SK-N-SH (cell line): ENCODE data around the gene MLXIPL. TPM values are rescaled to one million over a fixed set of nuclear protein-coding genes. Genes with fewer than 3 reads are reported as not detected.

Experiments
- CTCF ChIA-PET: fragments of 300-600, 350-600 bp; formaldehyde crosslinking; extraction: SDS; loops from one replicate; lab custom pipeline; 2021; lab: Yijun Ruan, JAX
- POLR2A ChIA-PET: fragments of 350-600 bp; sonication (Branson Sonifier 250); formaldehyde crosslinking; extraction: SDS; loops from one replicate; lab custom pipeline; 2020; ENCODE audit warnings: antibody characterized with exemption, inconsistent platforms; lab: Yijun Ruan, JAX
- DNase-seq: peaks from one replicate; pipeline ENCODE4 v3.0.0; 2012
- H2AFZ ChIP-seq: fragments of 200-600 bp; sonication (generic); 2 replicates; pipeline ENCODE4 v1.8.1; 2016; ENCODE audit warnings: antibody characterized with exemption, mild to moderate bottlenecking, low read depth
- H3F3A ChIP-seq: fragments of 200-600 bp; sonication (generic); replicated peaks from 2 replicates; pipeline ENCODE3; 2016; ENCODE audit warnings: antibody characterized with exemption, mild to moderate bottlenecking; ENCODE audit not compliant: insufficient read depth
- H3K27ac ChIP-seq, 2 experiments: fragments of 200-500 bp in 1 of 2; fragments of 200-600 bp in 1 of 2; sonication (Bioruptor generic) in 1 of 2; sonication (generic), shearing (Covaris generic) in 1 of 2; 2 replicates each; pipeline versions ENCODE4 v1.5.1 to v1.6.1; 2014 to 2016; ENCODE audit warnings: low read depth in 2 of 2, inconsistent platforms in 1 of 2, low read length in 1 of 2, mild to moderate bottlenecking in 1 of 2, mixed read lengths in 1 of 2
- H3K27me3 ChIP-seq: fragments of 200-600 bp; sonication (generic), shearing (Covaris generic); 2 replicates; pipeline ENCODE4 v1.6.1; 2016; ENCODE audit warnings: mixed run types; ENCODE audit not compliant: insufficient read depth
- H3K36me3 ChIP-seq, 2 experiments: fragments of 200-500 bp in 1 of 2; fragments of 200-600 bp in 1 of 2; sonication (Bioruptor generic) in 1 of 2; sonication (generic) in 1 of 2; replicated peaks in 1 of 2; 2 replicates each; pipeline versions ENCODE3 to v1.5.1; 2014 to 2016; ENCODE audit warnings: low read length in 1 of 2, mild to moderate bottlenecking in 1 of 2; ENCODE audit not compliant: insufficient read depth in 2 of 2, control insufficient read depth in 1 of 2
- H3K4me1 ChIP-seq, 2 experiments: fragments of 200-500 bp in 1 of 2; fragments of 200-600 bp in 1 of 2; sonication (Bioruptor generic) in 1 of 2; sonication (generic), shearing (Covaris generic) in 1 of 2; 2 replicates each; pipeline versions ENCODE4 v1.5.1 to v1.6.1; 2014 to 2016; ENCODE audit warnings: low read depth in 1 of 2, low read length in 1 of 2, mixed run types in 1 of 2; ENCODE audit not compliant: insufficient read depth in 2 of 2, control insufficient read depth in 1 of 2
- H3K4me2 ChIP-seq: fragments of 200-600 bp; sonication (generic), shearing (Covaris generic); 2 replicates; pipeline ENCODE4 v1.6.1; 2017; ENCODE audit warnings: mixed run types
- H3K4me3 ChIP-seq, 2 experiments: fragments of 200-500 bp in 1 of 2; fragments of 200-600 bp in 1 of 2; sonication (Bioruptor generic) in 1 of 2; sonication (generic), shearing (Covaris generic) in 1 of 2; 2 replicates each; pipeline versions ENCODE4 v1.5.1 to v1.8.1; 2014 to 2016; ENCODE audit warnings: low read depth in 2 of 2, inconsistent platforms in 1 of 2, low read length in 1 of 2, mild to moderate bottlenecking in 1 of 2, mixed read lengths in 1 of 2, moderate library complexity in 1 of 2
- H3K79me2 ChIP-seq: fragments of 200-600 bp; sonication (generic); 2 replicates; pipeline ENCODE4 v1.8.1; 2017; ENCODE audit warnings: mild to moderate bottlenecking; ENCODE audit not compliant: insufficient read depth
- H3K9ac ChIP-seq: fragments of 200-600 bp; sonication (generic); 2 replicates; pipeline ENCODE4 v1.6.1; 2017; ENCODE audit warnings: mixed run types
- H3K9me2 ChIP-seq: fragments of 200-600 bp; sonication (generic); 2 replicates; pipeline ENCODE4 v1.6.1; 2017; ENCODE audit warnings: mixed run types
- H3K9me3 ChIP-seq: fragments of 200-600 bp; sonication (generic); 2 replicates; pipeline ENCODE4 v1.6.1; 2017; ENCODE audit warnings: mixed run types, mild to moderate bottlenecking, moderate library complexity
- H4K20me1 ChIP-seq: fragments of 200-600 bp; sonication (generic); 2 replicates; pipeline ENCODE4 v1.6.1; 2017; ENCODE audit warnings: mild to moderate bottlenecking, mixed run types; ENCODE audit not compliant: insufficient read depth
- ELF1 ChIP-seq: IDR thresholded peaks from 2 replicates; pipeline ENCODE4 v1.4.0; 2012
- EP300 ChIP-seq, 2 experiments: IDR thresholded peaks; 2 replicates each; pipeline versions ENCODE4 v1.4.0 to v1.6.1; 2012; ENCODE audit warnings: borderline replicate concordance in 1 of 2, low read depth in 1 of 2, low read length in 1 of 2
- EZH2phosphoT487 ChIP-seq: fragments of 200-600 bp; sonication (generic); IDR thresholded peaks from 2 replicates; pipeline ENCODE4 v1.6.1; 2017; ENCODE audit warnings: low read depth, mixed run types, mild to moderate bottlenecking, antibody characterized with exemption, moderate library complexity, borderline replicate concordance
- FOXM1 ChIP-seq: IDR thresholded peaks from 2 replicates; pipeline ENCODE4 v1.4.0; 2012; ENCODE audit warnings: low read depth, mild to moderate bottlenecking
- GATA2 ChIP-seq: sonication (generic); formaldehyde crosslinking; IDR thresholded peaks from 2 replicates; pipeline ENCODE4 v1.5.0; 2020; ENCODE audit warnings: mild to moderate bottlenecking, missing genetic modification reagents
- JUND ChIP-seq: IDR thresholded peaks from 2 replicates; pipeline ENCODE4 v1.4.0; 2012
- MAX ChIP-seq: IDR thresholded peaks from 2 replicates; pipeline ENCODE4 v1.4.0; 2012; ENCODE audit warnings: low read depth
- MEF2A ChIP-seq: IDR thresholded peaks from 2 replicates; pipeline ENCODE4 v1.4.0; 2012; ENCODE audit warnings: low read depth, borderline replicate concordance
- NRF1 ChIP-seq: IDR thresholded peaks from 2 replicates; pipeline ENCODE4 v1.6.1; 2012; ENCODE audit warnings: low read depth, mild to moderate bottlenecking, low read length
- POLR2AphosphoS5 ChIP-seq: IDR thresholded peaks from 2 replicates; pipeline ENCODE4 v1.6.1; 2012; ENCODE audit warnings: low read depth, low read length
- REST ChIP-seq: IDR thresholded peaks from 2 replicates; pipeline ENCODE4 v1.6.1; 2012; ENCODE audit warnings: mild to moderate bottlenecking, low read depth, low read length, moderate library complexity
- SIN3A ChIP-seq: IDR thresholded peaks from 2 replicates; pipeline ENCODE4 v1.6.1; 2012; ENCODE audit warnings: low read depth, mild to moderate bottlenecking, low read length, moderate library complexity, borderline replicate concordance
- SMC3 ChIP-seq: IDR thresholded peaks from 2 replicates; pipeline ENCODE4 v1.6.1; 2012; ENCODE audit warnings: low read depth, low read length, improper control_type of control experiment
- USF2 ChIP-seq: fragments of 150-350 bp; IDR thresholded peaks from 2 replicates; pipeline ENCODE4 v1.6.1; 2017; ENCODE audit warnings: antibody characterized with exemption, low read length, low read depth, borderline replicate concordance
- WGBS: methylation state at CpG from one replicate; pipeline ENCODE4 v1.1.6; 2017; ENCODE audit warnings: low lambda C conversion rate; 5-methylcytosine and 5-hydroxymethylcytosine counted together
- polyA plus RNA-seq, 3 experiments: library from polyadenylated mRNA; depleted of rRNA; stranded (reverse); fragments of >200 nt; gene quantifications; 2 replicates each; pipeline ENCODE4 v1.2.3, GENCODE V29; 2012
- TF ChIP-seq, protein P1 (sequence below): fragments of 200-600 bp; sonication (generic); IDR thresholded peaks from 2 replicates; pipeline ENCODE4 v1.6.1; 2017; ENCODE audit warnings: antibody characterized with exemption, mild to moderate bottlenecking, moderate library complexity
- TF ChIP-seq, protein P2 (sequence below): IDR thresholded peaks from 2 replicates; pipeline ENCODE4; 2012

Gene MLXIPL
- polyA plus RNA-seq, 1 of the 3 experiments (the other 2 are of a cell fraction): 0.21 TPM

- no peaks in the 10 kb centered on the region for H4K20me1 ChIP-seq
- H3F3A ChIP-seq: no peaks in the 10 kb centered on the region
- no peak overlapping the region for H3K27ac ChIP-seq
- WGBS: 92% methylated on average over 58 of the region's 58 CpGs
- DNase-seq: peak; percentile 62
- H3K4me3 ChIP-seq: no peak overlapping the region
- no peak overlapping the region for H2AFZ ChIP-seq
- peaks cover 41% of the 10 kb centered on the region for H3K27me3 ChIP-seq
- POLR2A ChIA-PET: no interaction called here
- H3K9me2 ChIP-seq: no peaks in the 10 kb centered on the region
- H3K9ac ChIP-seq: no peak overlapping the region
- no peaks in the 10 kb centered on the region; a peak in 1 of 4 replicates for H3K4me1 ChIP-seq
- H3K9me3 ChIP-seq: no peaks in the 10 kb centered on the region
- no peaks in the 10 kb centered on the region for H3K79me2 ChIP-seq
- TF ChIP-seq SIN3A (no peak), JUND (no peak), FOXM1 (no peak), ELF1 (no peak), EP300 (IDR thresholded peaks at IDR 0.05; ENCODE audit: borderline replicate concordance in 1 of 2, low read depth in 1 of 2, low read length in 1 of 2) (no peak), NRF1 (no peak), USF2 (no peak), EZH2phosphoT487 (no peak), SMC3 (no peak), REST (no peak), MAX (no peak), GATA2 (no peak), POLR2AphosphoS5 (no peak), MEF2A (no peak)
- TF ChIP-seq, protein P1, sequence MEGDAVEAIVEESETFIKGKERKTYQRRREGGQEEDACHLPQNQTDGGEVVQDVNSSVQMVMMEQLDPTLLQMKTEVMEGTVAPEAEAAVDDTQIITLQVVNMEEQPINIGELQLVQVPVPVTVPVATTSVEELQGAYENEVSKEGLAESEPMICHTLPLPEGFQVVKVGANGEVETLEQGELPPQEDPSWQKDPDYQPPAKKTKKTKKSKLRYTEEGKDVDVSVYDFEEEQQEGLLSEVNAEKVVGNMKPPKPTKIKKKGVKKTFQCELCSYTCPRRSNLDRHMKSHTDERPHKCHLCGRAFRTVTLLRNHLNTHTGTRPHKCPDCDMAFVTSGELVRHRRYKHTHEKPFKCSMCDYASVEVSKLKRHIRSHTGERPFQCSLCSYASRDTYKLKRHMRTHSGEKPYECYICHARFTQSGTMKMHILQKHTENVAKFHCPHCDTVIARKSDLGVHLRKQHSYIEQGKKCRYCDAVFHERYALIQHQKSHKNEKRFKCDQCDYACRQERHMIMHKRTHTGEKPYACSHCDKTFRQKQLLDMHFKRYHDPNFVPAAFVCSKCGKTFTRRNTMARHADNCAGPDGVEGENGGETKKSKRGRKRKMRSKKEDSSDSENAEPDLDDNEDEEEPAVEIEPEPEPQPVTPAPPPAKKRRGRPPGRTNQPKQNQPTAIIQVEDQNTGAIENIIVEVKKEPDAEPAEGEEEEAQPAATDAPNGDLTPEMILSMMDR: no peak
- TF ChIP-seq, protein P2, sequence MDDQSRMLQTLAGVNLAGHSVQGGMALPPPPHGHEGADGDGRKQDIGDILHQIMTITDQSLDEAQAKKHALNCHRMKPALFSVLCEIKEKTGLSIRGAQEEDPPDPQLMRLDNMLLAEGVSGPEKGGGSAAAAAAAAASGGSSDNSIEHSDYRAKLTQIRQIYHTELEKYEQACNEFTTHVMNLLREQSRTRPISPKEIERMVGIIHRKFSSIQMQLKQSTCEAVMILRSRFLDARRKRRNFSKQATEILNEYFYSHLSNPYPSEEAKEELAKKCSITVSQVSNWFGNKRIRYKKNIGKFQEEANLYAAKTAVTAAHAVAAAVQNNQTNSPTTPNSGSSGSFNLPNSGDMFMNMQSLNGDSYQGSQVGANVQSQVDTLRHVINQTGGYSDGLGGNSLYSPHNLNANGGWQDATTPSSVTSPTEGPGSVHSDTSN: no peak
- no peak overlapping the region for H3K4me2 ChIP-seq
- CTCF ChIA-PET: interaction anchor here (0.8 to 19.5 kb wide), 5 partner anchors 17 to 112 kb away, joined by 3 to 235 read pairs (median 9); partner anchors contain the start of gene VPS37D
- no peaks in the 10 kb centered on the region for H3K36me3 ChIP-seq
Measured at GRCh38 chr7:73622909-73623797, 1.2 kb downstream of the MLXIPL start.
